Suprapubic skin (tissue), 4 donors: ENCODE data around the gene AKAP8L. TPM values are rescaled to one million over a fixed set of nuclear protein-coding genes. Genes with fewer than 3 reads are reported as not detected.

ENCODE experiments used
- DNase-seq, 2 donors: peaks; one replicate each; pipeline ENCODE4 v3.0.0-alpha.2; 2019; ENCODE audit warnings: low spot score in 2 of 2
- H3K27ac ChIP-seq: fragments of 200-600 bp; sonication (generic); one replicate; pipeline ENCODE4 v1.5.1; 2019
- H3K27me3 ChIP-seq: fragments of 200-600 bp; sonication (generic); one replicate; pipeline ENCODE4 v1.5.1; 2019
- H3K36me3 ChIP-seq: fragments of 200-600 bp; sonication (generic); one replicate; pipeline ENCODE4 v1.5.1; 2019
- H3K4me1 ChIP-seq: fragments of 200-600 bp; sonication (generic); one replicate; pipeline ENCODE4 v1.5.1; 2019
- H3K4me3 ChIP-seq: fragments of 200-600 bp; sonication (generic); one replicate; pipeline ENCODE4 v1.5.1; 2019; ENCODE audit warnings: mild to moderate bottlenecking
- H3K9me3 ChIP-seq: fragments of 200-600 bp; sonication (generic); one replicate; pipeline ENCODE4 v1.5.1; 2019
- EP300 ChIP-seq: sonication (generic); formaldehyde crosslinking; IDR thresholded peaks from one replicate; pipeline ENCODE4 v1.6.1; 2017; ENCODE audit warnings: antibody characterized with exemption
- POLR2A ChIP-seq, 2 donors: fragments of 450-650 bp; IDR thresholded peaks; one replicate each; pipeline ENCODE4 v1.6.1; 2017; ENCODE audit warnings: antibody characterized with exemption in 2 of 2, mild to moderate bottlenecking in 2 of 2, moderate library complexity in 2 of 2
- POLR2AphosphoS5 ChIP-seq, 3 donors: sonication (generic); formaldehyde crosslinking; IDR thresholded peaks; one replicate each; pipeline ENCODE4 v1.6.1; 2017; ENCODE audit warnings: antibody characterized with exemption in 3 of 3
- WGBS: methylation state at CpG from one replicate; pipeline ENCODE4 v1.1.5; 2018; 5-methylcytosine and 5-hydroxymethylcytosine counted together
- total RNA-seq, 4 donors: library from RNA; depleted of rRNA; stranded (reverse); fragments of >200 nt; gene quantifications; one replicate each; pipeline ENCODE4 v1.1.0, GENCODE V29; 2016
- TF ChIP-seq, protein P1 (sequence below), 2 donors: fragments of 200-600 bp in 1 of 2; fragments of 450-650 bp in 1 of 2; sonication (generic) in 1 of 2; IDR thresholded peaks; one replicate each; pipeline ENCODE4 v1.5.1; 2016 to 2019; ENCODE audit warnings: antibody characterized with exemption in 2 of 2, mild to moderate bottlenecking in 1 of 2, moderate library complexity in 1 of 2

The AKAP8L gene
- total RNA-seq, 4 donors from 2014 or later: 97.5 to 259 (median 118) TPM

DNA sequence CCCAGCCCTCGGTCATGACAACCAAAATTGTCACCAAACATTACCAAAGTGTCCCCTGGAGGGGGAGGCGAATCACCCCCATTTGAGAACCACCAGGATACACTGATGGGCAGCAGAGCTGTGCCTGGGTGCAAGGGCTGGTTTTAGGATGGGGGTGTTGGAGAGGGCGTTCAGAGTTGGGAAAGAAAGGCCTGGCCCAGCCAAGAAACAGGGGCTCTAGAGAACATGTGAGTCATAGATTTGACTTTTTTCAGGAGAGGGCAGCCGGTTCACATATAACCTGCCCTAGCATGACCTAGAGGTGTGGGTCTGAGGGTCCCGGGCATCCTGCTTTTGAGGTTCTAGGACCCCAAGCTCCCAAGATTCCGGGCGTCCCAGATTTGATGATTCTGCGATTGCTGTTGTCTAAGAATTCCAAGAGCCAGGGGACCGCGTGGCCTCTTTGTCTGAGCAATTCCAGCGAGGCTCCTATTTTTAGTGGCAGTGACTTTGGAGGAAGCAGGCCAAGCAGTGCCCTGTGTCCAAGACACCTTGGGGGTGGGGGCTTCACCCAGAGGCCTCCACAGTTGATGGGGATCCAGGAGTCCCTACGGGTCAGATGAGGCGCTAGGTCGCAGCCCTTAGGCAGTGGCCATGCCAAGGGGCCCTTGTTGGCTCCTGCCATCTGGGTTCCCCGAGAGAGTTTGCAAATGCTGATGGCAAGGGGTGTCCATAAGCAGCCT is 25.9 kb upstream of the AKAP8L start:
- peak in 1 of 2 donors; percentile 59 for DNase-seq
- TF ChIP-seq EP300: no peak
- TF ChIP-seq, protein P1, sequence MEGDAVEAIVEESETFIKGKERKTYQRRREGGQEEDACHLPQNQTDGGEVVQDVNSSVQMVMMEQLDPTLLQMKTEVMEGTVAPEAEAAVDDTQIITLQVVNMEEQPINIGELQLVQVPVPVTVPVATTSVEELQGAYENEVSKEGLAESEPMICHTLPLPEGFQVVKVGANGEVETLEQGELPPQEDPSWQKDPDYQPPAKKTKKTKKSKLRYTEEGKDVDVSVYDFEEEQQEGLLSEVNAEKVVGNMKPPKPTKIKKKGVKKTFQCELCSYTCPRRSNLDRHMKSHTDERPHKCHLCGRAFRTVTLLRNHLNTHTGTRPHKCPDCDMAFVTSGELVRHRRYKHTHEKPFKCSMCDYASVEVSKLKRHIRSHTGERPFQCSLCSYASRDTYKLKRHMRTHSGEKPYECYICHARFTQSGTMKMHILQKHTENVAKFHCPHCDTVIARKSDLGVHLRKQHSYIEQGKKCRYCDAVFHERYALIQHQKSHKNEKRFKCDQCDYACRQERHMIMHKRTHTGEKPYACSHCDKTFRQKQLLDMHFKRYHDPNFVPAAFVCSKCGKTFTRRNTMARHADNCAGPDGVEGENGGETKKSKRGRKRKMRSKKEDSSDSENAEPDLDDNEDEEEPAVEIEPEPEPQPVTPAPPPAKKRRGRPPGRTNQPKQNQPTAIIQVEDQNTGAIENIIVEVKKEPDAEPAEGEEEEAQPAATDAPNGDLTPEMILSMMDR (IDR thresholded peaks at IDR 0.05): no peak
- WGBS: 81% methylated on average over 9 of the region's 15 CpGs
- Histone ChIP-seq H3K4me3 (no peak overlapping the region), H3K27me3 (no peaks in the 10 kb centered on the region), H3K36me3 (no peaks in the 10 kb centered on the region), H3K4me1 (peaks cover 8% of the 10 kb centered on the region), H3K9me3 (no peaks in the 10 kb centered on the region), H3K27ac (no peak overlapping the region)

DNA sequence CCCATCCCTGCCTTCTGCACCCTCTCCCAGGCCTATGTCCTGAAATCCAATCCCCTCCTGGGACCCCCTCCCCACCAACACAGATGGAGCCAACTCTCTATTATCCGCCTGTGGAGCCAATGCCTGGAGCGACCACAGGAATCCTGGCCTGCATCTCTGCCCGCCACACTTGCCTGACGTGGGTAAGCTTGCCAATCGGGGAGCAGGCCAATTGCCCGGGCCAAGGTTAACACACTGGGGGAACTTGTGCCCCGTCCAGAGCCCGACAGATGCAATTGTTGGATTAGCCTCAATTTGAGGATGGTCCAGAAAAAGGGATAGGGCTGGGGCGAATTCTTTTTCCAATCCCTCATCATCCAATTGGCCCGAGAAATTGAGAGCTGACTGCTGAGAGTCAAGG is 25.1 kb upstream of the AKAP8L start:
- DNase-seq: peak in 1 of 2 donors; percentile 46

DNA sequence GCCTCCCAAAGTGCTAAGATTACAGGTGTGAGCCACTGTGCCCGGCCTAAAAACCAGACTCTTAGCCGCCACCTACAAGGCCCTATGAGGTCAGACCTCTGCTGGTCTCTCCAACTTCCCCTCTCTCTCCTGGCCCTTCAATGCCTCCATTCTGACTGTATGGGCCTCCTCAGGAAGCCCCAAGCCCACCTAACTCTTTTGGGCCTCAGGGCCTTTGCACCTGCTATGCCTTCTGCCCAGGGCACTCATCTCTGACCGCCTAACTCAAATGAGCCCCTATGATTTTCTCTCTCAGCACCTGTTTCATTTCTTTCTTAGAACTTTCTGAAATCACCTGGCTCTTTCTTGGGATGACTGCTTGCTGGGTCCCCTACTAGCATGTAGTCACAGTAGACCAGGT is 24.5 kb upstream of the AKAP8L start:
- no peak for TF ChIP-seq POLR2AphosphoS5 (IDR thresholded peaks at IDR 0.05)
- TF ChIP-seq, protein P1 (IDR thresholded peaks at IDR 0.05): no peak
- TF ChIP-seq EP300: no peak
- no peak for TF ChIP-seq POLR2A (IDR thresholded peaks at IDR 0.05)
- Histone ChIP-seq H3K9me3 (no peaks in the 10 kb centered on the region), H3K36me3 (no peaks in the 10 kb centered on the region), H3K27me3 (no peaks in the 10 kb centered on the region), H3K4me3 (no peak overlapping the region), H3K27ac (no peak overlapping the region), H3K4me1 (no peaks in the 10 kb centered on the region)
- no peak for DNase-seq
- WGBS: 98% methylated on average over 3 of the region's 3 CpGs

More for the DNA sequence above, 25.1 kb upstream of the AKAP8L start:
- no peak overlapping the region for H3K4me3 ChIP-seq
- no peaks in the 10 kb centered on the region for H3K27me3 ChIP-seq
- H3K9me3 ChIP-seq: no peaks in the 10 kb centered on the region
- peaks cover 2% of the 10 kb centered on the region for H3K4me1 ChIP-seq
- H3K36me3 ChIP-seq: no peaks in the 10 kb centered on the region
- no peak overlapping the region for H3K27ac ChIP-seq
- no peak for TF ChIP-seq POLR2A (IDR thresholded peaks at IDR 0.05)
- TF ChIP-seq EP300: no peak
- no peak for TF ChIP-seq POLR2AphosphoS5 (IDR thresholded peaks at IDR 0.05)
- TF ChIP-seq, protein P1 (IDR thresholded peaks at IDR 0.05): no peak
- 51% methylated on average over 10 of the region's 10 CpGs for WGBS

DNA sequence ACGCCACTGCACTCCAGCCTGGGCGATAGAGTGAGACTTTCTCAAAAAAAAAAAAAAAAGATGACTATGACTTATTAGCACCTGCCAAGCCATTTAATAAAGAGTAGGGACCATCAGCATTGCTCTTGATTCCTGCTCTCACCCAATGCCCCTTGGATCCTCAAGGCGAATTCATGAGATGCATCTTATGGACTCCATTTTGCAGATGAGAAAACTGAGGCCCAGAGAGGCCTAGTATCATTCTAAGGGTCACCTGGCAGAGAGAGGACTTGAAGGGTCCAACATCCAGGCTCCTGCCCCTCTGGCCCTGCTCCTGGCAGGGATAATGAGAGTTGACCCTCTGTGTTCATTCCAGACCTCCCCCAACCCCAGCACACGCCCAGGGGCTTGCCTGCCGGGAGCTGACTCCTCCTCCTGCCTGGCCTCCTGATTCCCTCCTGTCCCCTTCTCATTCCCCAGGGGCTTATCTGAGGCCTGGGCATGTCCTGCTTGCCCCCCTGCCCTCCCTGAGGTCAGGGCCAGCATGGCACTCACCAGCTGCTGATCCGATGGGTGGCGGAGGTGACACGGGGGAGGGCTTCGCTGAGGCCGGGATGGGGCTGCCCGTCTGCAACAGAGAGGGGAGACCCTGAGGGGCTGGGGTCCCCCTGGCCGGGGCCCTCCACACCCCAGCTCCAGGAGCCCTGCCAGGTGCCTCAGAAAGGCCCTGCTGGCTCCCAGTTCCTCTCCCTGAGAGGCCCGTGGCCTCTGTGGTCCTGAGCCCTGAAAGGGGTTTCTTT is 23.5 kb upstream of the AKAP8L start:
- DNase-seq: peak in 1 of 2 donors; percentile 51
- H3K9me3 ChIP-seq: no peaks in the 10 kb centered on the region
- H3K4me1 ChIP-seq: no peaks in the 10 kb centered on the region
- WGBS: 84% methylated on average over 13 of the region's 13 CpGs
- H3K27me3 ChIP-seq: no peaks in the 10 kb centered on the region
- H3K27ac ChIP-seq: no peak overlapping the region
- TF ChIP-seq POLR2A (IDR thresholded peaks at IDR 0.05): no peak
- H3K36me3 ChIP-seq: no peaks in the 10 kb centered on the region
- H3K4me3 ChIP-seq: no peak overlapping the region

DNA sequence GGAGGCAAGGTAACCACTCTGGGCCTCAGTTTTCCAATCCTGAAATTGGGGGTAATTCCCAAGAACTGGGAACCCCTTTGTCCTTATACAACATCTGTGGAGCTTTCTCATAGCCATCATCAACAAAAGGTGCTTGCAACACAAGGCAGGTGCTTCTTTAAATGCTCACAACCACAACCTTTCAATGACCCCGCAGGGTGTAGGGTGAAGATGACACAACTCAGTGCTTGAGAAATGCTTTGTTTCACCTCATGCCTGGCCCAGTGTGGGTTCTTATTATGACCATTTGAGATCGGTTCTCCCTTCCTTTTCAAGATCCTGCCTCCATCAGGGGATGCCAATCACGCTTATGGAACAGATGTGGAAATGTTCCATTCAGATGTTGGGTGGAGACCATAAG is 22.5 kb upstream of the AKAP8L start:
- 93% methylated on average over 3 of the region's 3 CpGs for WGBS
- TF ChIP-seq EP300: no peak
- no peak for TF ChIP-seq POLR2AphosphoS5 (IDR thresholded peaks at IDR 0.05)
- no peak for TF ChIP-seq POLR2A (IDR thresholded peaks at IDR 0.05)
- TF ChIP-seq, protein P1 (IDR thresholded peaks at IDR 0.05): no peak
- Histone ChIP-seq H3K27ac (no peak overlapping the region), H3K36me3 (no peaks in the 10 kb centered on the region), H3K4me1 (no peaks in the 10 kb centered on the region), H3K9me3 (no peaks in the 10 kb centered on the region), H3K27me3 (no peaks in the 10 kb centered on the region), H3K4me3 (no peak overlapping the region)
- DNase-seq: no peak
